KBM-7 (cell line): ENCODE data around the gene SLC25A52.
A peak's percentile ranks its signal among the peaks of the same experiment; 100 is the strongest.
"Not testable (repeated sequence)": the region's sequence is repeated elsewhere in the genome, so short reads cannot be mapped to it uniquely, and the experiment has no call there.

Experiments
- DNase-seq: peaks from one replicate; pipeline ENCODE4 v3.0.0-alpha.2; 2015
- in situ Hi-C: fragments of 300-500 bp; cut with MboI; formaldehyde crosslinking; loops from 2 replicates; pipeline ENCODE4 v1.14.3; 2020; ENCODE audit warnings: low sequenced_read_pairs, low pct_unique_long_range_greater_than_20kb, mixed read lengths

Gene SLC25A52

GRCh38 chr18:31744321-31745067, 16.2 kb downstream of the SLC25A52 start:
- in situ Hi-C loops = no loop called here
- no peak for DNase-seq

DNA sequence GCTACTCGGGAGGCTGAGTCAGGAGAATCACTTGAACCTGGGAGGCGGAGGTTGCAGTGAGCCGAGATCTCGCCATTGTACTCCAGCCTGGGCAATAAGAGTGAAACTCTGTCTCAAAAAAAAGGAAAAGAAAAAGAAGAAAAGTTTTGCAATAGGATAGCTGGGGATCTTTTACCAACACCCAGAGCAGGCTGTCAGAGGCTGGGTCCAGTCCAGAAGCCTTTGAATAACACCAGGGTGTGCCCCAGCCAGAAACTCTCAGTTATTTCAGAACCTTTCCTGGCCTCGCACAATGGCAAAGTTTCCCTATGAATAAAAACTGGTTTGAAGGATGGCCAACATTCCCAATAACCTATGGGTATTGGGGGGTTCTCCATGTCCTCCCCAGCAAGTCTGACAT, 17.1 kb downstream of the SLC25A52 start:
- DNase-seq, in situ Hi-C loops: not testable (repeated sequence)

DNA sequence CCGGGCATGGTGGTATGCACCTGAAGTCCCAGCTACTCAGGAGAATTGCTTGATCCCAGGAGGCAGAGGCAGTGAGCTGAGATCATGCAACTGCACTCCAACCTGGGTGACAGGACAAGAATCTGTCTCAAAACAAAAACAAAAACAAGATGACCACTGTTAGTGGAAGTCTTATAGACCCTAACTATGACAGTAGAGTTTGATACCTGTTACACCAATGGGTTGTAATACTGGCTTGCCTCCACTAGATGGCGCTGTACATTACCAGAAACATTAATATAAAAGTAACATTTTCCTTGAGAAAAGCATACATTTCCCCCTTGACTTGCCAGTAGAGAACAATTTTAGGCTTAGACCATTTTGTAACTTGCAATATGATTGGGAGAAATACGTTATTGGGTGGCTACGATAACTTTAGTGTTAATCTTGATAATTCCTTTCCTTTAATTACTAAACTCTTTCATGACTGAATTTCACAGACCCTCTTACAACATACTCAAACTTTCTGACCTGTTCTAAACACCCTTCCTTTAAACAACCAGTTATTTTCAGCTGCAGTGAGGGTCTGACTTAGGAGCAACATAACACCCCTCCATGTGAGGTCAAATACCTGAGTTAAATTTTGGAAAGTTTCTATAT, 19.5 kb downstream of the SLC25A52 start:
- DNase-seq = peak; percentile 64
- in situ Hi-C loops = no loop called here

DNA sequence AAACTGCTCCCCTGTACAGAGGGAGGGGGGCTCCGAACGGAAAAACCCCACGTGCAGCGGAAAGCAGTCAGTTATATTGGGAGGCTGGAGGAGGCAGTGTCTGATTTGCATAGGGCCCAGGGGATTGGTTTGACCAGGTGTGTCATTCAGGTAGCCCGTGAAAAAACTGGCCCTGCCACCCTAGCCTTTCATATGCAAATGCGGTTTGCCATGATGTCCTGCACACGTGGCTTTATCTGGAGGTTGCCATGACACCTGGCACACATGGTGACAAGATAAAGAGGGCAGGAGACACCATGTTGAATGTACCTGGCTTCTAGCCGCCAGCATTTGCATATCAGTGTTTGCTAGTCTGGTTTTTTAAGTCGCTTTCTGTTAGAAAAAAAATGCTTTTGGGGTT, 20.5 kb downstream of the SLC25A52 start:
- in situ Hi-C loops = no loop called here

DNA sequence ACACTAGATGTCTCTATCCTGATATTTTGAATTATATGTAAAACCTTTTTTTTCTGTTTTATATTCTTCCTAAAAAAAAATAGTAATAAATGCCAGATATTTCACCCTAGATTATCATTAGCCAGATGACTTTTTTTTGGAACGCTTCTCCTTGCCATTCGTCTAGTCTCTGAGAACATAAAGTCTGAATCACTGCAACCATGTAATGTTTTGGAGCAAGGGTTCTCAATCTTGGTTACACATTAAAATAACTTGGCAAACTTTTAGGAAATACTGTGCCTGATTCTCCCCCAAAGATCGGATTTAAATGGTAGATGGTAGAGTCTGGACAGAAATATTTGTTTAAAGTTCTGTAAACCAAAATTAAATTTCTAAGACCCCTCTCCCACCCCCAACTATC, 21.0 kb downstream of the SLC25A52 start:
- in situ Hi-C loops = no loop called here
- no peak for DNase-seq

More for the DNA sequence above, 20.5 kb downstream of the SLC25A52 start:
- no peak for DNase-seq

DNA sequence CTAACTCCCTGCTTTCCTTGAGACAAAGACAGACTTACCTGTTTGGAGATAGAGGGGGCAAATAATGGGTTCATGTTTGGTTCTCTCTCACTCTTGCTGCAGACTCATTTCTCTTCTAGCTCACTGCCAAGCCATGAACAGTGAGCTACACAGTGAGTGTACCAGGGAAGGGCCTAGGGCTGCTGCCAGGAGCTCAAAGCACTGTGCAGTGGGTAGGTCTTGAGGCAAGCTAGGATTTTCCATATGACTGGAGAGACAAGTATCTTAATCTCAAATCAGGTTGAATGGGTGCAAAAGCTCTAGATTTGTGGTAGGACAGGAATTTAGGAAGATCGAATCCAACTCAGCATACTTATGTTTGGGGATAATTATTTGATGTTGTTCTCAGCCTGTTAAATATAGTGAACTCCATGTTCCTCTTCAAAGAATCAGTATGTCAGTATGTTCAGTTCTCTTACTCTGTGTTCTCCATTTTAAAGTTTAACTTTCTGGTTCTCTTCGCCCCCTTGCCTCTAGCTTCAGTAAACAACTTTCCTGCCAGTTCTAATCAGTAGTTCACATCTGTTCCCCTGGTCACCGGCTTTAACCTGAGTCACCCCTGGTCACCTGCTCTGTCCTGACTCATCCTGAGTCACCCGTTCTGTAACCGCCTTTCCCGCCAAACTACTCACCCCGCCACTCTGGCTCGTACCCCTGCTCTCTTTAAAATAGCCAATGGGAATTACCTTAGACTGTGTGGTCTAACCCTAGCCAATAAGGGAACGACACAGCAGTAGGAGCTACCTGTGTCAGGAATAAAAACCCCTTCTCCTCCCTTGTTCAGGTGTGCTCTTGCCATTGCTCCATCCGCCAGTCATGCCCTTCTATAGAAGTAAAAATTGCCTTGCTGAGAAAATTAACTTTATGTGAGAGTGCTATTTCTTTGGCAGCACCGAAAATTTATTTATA, 21.9 kb downstream of the SLC25A52 start:
- DNase-seq = no peak
- in situ Hi-C loops = no loop called here

GRCh38 chr18:31736630-31737029, 24.1 kb downstream of the SLC25A52 start:
- DNase-seq = peak; percentile 7
- in situ Hi-C loops = no loop called here

GRCh38 chr18:31731628-31732027, 29.1 kb downstream of the SLC25A52 start:
- in situ Hi-C loops = no loop called here
- DNase-seq = no peak

GRCh38 chr18:31729196-31729595, 31.5 kb downstream of the SLC25A52 start:
- DNase-seq, in situ Hi-C loops: not testable (repeated sequence)

- DNase-seq = no peak
- in situ Hi-C loops = no loop called here
These were observed 36.5 kb downstream of the SLC25A52 start for GRCh38 chr18:31723990-31724711.

DNA sequence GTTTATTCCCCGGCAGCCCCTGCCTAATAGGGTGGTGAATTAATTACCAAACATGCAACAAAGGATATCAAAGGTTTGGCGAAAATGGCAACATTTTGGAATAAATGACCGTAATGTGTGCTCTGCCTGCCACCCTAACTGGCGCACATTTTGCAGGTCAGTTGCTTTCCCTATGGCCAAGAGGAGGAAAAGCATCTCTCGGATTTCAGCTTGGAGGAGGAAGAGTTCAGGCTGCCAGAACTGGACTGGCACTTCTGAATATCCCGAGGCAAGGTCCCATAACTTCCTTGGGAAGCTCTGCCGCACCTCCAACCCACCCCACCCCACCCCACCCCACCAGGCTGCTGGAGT, 37.1 kb downstream of the SLC25A52 start:
- no peak for DNase-seq
- in situ Hi-C loops = no loop called here

GRCh38 chr18:31722369-31722957, 38.2 kb downstream of the SLC25A52 start:
- in situ Hi-C loops = no loop called here
- peak; percentile 88 for DNase-seq

GRCh38 chr18:31721601-31722000, 39.1 kb downstream of the SLC25A52 start:
- DNase-seq = no peak
- in situ Hi-C loops = no loop called here

- in situ Hi-C loops = no loop called here
- DNase-seq = no peak
These were observed 39.8 kb downstream of the SLC25A52 start for GRCh38 chr18:31720867-31721266.

- in situ Hi-C loops = no loop called here
- no peak for DNase-seq
These were observed 41.2 kb downstream of the SLC25A52 start for GRCh38 chr18:31719363-31720006.

- in situ Hi-C loops = no loop called here
- DNase-seq = no peak
These were observed 42.3 kb downstream of the SLC25A52 start for GRCh38 chr18:31718386-31718785.

GRCh38 chr18:31716362-31716761, 44.3 kb downstream of the SLC25A52 start:
- no peak for DNase-seq
- in situ Hi-C loops = no loop called here

DNA sequence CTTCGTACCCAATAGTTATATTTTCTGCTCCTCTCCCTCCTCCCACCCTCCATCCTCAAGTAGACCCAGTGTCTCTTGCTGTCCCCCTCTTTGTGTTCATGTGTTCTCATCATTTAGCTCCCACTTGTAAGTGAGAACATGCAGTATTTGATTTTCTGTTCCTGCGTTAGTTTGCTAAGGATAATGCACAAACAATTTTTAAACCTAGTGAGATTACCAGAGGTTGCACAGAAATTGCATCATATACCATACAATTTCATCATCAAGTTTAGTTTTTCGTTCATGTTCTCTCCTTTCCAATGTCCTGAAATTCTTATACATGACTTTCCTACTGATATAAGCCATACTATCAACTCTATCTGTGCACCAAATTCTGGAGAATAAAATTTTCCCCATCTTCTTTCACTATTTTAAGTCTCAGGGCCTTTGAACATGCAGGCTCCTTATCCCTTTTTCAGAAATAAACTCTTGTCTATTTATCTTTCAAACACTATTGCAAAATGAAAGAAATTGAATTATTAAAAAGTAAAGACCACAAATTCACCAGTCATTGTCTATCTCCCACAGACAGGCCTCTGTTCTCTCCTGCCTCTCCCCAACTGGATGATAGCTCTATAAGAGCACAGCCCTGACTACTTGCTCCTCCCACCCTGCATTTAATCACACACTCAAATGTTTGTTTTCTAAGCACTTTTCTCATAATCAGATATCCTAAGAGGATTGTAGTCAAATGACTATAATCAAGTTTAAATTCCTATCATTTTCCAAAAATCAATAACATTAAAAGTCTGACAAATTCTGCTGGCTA, 49.1 kb downstream of the SLC25A52 start:
- in situ Hi-C loops = no loop called here
- DNase-seq = no peak
